Mucosa of descending colon (tissue), 3 donors: ENCODE data around the gene JMJD8. TPM values are rescaled to one million over a fixed set of nuclear protein-coding genes. Genes with fewer than 3 reads are reported as not detected.

ENCODE experiments used
- ATAC-seq: fragments of 200-7000 bp; cut with Tn5 transposase; one replicate; pipeline ENCODE4 v1.9.1; 2020; ENCODE audit warnings: mild to moderate bottlenecking, moderate library complexity
- DNase-seq, 3 donors: peaks; one replicate each; pipeline ENCODE4 v3.0.0-alpha.2; 2020
- H3K36me3 ChIP-seq: fragments of 200-600 bp; one replicate; pipeline ENCODE4 v1.8.0; 2021; ENCODE audit warnings: low read depth, mild to moderate bottlenecking
- H3K4me1 ChIP-seq: fragments of 200-600 bp; one replicate; pipeline ENCODE4 v1.8.0; 2021; ENCODE audit warnings: low read depth, mild to moderate bottlenecking
- H3K4me3 ChIP-seq: fragments of 200-600 bp; one replicate; pipeline ENCODE4 v1.8.0; 2021; ENCODE audit warnings: mild to moderate bottlenecking
- H3K9me3 ChIP-seq: fragments of 200-600 bp; one replicate; pipeline ENCODE4 v1.8.0; 2021; ENCODE audit warnings: mild to moderate bottlenecking
- intact Hi-C, 2 donors: fragments of 100-400 bp; cut with DNase I in 1 of 2; cut with micrococcal nuclease in 1 of 2; formaldehyde crosslinking; loops; one replicate each; pipeline versions ENCODE4 v1.11.0 to v1.11.1; 2022; cut with DNase I, micrococcal nuclease
- total RNA-seq, 3 donors: library from RNA; stranded (reverse); fragmentation: NEBNext Ultra II Directional in 2 of 3; extraction: Animal tissue kit (Norgen Biotek cat#: 25700) in 2 of 3; gene quantifications; one replicate each; pipeline versions ENCODE4 v1.2.1 to v1.2.4, GENCODE V29; 2021 to 2023
- TF ChIP-seq, protein P1 (sequence below): fragments of 200-600 bp; IDR thresholded peaks from one replicate; pipeline ENCODE4 v1.8.0; 2022; ENCODE audit warnings: antibody characterized with exemption, mild to moderate bottlenecking
- donor health status: DM: no; HTN: no; CAD: no; lungs with moderate emphysema.
- donor health status: DM: no; HTN: no; CAD: no.
- donor health status: DM: no; HTN: yes; CAD: no.

Gene JMJD8
- total RNA-seq, 3 donors from 2014 or later = 39.5 to 60.5 (median 46.9) TPM

DNA sequence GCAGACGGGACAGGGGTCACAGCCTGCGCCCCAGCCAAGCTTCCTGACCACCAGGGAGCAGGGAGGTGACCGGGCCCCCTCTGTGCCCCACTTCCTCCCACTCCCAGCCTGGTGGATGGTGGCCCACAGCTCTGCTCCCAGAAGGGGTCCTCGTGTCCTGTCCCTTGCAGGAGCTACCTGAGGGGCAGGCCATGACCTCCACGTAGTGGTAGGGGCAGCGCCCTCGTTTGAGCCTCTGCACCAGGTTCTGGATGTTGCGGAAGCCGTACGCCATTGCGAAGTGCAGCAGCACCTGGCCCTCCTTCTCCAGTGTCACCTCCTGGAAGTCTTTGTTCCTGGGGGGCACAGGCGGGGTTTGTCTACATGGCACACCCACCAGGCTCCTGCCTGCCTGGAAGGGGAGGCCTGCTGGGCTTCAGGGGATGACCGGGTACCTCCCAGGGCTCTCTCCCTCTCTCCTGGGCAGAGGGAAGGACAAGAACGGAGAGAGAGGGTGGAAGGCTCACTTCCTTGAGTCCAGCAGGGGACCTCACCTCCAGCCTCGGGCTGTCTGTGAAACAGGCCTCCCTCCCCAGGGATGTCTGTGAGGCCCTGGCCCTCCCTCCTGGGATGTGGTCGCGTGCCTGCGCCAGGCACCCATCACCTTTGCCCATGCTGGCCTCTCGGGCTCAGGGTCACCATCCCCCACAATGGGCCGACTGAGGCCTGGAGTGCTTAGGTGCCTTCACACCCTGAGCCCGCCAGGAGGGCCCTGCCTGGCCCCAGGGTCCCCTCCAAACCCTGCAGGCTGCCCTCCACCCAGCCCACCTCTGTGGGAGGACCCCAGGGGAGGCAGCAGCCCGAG is 46.8 kb upstream of the JMJD8 start:
- no peak overlapping the region for H3K4me3 ChIP-seq
- H3K4me1 ChIP-seq = peaks cover 22% of the 10 kb centered on the region
- DNase-seq (peak in 1 of 3 donors; percentile 51), ATAC-seq (no peak)
- TF ChIP-seq, protein P1, sequence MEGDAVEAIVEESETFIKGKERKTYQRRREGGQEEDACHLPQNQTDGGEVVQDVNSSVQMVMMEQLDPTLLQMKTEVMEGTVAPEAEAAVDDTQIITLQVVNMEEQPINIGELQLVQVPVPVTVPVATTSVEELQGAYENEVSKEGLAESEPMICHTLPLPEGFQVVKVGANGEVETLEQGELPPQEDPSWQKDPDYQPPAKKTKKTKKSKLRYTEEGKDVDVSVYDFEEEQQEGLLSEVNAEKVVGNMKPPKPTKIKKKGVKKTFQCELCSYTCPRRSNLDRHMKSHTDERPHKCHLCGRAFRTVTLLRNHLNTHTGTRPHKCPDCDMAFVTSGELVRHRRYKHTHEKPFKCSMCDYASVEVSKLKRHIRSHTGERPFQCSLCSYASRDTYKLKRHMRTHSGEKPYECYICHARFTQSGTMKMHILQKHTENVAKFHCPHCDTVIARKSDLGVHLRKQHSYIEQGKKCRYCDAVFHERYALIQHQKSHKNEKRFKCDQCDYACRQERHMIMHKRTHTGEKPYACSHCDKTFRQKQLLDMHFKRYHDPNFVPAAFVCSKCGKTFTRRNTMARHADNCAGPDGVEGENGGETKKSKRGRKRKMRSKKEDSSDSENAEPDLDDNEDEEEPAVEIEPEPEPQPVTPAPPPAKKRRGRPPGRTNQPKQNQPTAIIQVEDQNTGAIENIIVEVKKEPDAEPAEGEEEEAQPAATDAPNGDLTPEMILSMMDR = no peak
- intact Hi-C loops = no loop called here
- H3K9me3 ChIP-seq = no peaks in the 10 kb centered on the region
- H3K36me3 ChIP-seq = peaks cover 9% of the 10 kb centered on the region

DNA sequence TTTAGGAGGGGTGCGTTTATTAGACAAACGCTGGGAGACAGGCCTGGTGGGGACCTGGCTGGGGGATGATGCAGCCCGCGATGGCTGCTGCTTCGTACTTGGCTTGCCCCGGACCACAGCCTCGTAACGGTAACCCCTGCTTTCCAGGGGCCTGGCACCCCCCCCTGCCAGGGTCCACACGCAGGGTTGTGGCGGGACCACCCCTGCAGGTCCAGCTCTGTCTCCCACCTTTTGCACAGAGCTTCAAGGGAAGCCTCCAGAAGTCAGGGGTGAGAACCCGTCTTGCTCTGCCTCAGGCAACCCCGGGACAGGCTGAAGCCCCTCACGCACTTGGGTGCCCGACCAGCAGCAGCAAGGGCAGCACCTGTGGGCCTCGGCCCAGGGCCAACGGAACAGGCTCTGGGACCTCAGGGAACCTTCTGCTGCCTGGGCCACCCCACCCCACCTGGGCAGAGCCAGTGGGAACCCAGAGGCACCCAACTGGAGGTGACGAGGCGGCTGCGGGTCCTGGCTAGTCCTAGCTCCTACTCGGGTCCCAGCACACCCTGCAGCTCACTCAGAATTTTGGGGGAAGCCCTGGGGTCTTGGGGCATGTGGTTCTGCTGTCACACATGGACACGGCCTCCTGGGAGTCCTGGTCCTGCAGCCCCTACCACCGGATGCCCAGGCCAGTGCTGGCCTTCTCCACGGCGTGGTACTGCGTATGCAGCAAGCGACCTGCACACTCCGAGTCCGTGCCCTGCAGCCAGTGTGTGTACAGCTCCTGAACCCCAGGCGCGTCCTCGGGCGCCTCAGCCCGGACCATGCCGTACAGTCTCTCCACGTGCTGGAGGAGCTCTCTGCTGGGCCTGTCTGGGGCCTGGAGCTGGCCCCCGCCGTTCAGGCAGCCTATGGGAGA is 45.9 kb upstream of the JMJD8 start:
- DNase-seq (peak in 1 of 3 donors; percentile 59), ATAC-seq (no peak)
- TF ChIP-seq, protein P1 = no peak
- intact Hi-C loops = no loop called here
- peaks cover 9% of the 10 kb centered on the region for H3K36me3 ChIP-seq
- no peaks in the 10 kb centered on the region for H3K9me3 ChIP-seq
- no peak overlapping the region for H3K4me3 ChIP-seq
- peaks cover 22% of the 10 kb centered on the region for H3K4me1 ChIP-seq

DNA sequence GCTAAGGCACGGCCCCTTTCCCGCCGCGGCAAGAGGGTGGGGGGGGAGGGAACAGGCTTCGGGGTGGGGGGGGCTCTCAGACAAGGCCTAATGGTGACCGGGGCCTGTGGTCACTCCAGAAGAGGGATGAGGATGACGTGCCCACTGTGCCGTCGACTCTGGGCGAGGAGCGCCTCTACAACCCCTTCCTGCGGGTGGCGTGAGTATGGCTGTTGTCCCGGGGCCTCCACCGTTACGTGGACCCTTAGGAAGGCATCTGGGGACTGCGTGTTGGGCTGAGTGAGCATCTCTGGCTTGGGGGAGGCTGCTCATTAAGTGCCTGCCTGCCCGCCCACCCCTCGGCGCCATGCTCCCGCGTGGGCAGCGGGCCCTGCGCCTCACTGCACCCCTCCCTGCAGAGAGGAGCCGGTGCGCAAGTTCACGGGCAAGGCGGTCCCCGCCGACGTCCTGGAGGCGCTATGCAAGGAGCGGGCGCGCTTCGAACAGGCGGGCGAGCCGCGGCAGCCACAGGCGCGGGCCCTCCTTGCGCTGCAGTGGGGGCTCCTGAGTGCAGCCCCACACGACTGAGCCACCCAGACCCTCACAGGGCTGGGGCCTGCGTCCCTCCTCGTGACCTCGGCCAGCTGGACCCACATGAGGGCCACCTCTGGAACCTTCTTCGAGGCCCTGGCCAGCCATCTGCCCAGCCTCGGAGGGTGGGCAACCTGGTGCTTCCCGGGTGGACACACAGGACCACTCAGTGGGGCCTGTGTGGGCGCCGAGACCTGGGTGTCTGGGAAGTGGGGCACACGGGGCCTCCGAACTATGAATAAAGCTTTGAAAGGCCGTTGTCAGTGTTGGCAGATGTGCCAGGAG is 45.0 kb upstream of the JMJD8 start:
- intact Hi-C loops = no loop called here
- peak in 1 of 3 donors; percentile 67 for DNase-seq
- H3K4me3 ChIP-seq = no peak overlapping the region

DNA sequence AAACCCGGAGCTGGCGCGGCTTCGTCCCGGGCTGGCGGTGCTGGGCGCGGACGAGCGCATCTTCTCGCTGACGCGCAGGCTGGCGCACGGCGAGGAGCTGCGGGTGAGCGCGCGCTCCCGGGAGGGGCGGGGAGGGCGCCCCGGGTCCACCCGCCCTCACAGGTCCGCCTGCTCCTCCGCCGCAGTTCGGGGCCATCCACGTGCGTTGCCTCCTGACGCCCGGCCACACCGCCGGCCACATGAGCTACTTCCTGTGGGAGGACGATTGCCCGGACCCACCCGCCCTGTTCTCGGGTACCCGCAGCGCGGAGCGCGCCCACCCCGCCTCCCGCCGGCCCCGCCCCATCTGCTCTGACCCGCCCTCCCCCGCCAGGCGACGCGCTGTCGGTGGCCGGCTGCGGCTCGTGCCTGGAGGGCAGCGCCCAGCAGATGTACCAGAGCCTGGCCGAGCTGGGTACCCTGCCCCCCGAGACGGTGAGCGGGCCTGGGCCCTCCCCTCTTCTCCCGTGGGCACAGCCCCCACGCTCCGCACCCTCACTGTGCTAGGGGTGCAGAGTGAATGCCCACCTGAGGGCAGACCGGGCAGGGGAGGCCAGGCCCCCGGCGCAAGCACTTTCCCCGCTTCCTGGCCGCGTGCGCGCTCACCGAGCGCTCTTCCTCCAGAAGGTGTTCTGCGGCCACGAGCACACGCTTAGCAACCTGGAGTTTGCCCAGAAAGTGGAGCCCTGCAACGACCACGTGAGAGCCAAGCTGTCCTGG is 44.2 kb upstream of the JMJD8 start:
- peak; percentile 71 to 88 (median 81) for DNase-seq
- intact Hi-C loops = no loop called here
- TF ChIP-seq, protein P1 = no peak
- Histone ChIP-seq H3K4me3 (no peak overlapping the region), H3K4me1 (peaks cover 22% of the 10 kb centered on the region), H3K36me3 (peaks cover 3% of the 10 kb centered on the region), H3K9me3 (no peaks in the 10 kb centered on the region)
- peak; percentile 68 for ATAC-seq

More for the DNA sequence above, 45.0 kb upstream of the JMJD8 start:
- Histone ChIP-seq H3K36me3 (peaks cover 5% of the 10 kb centered on the region), H3K9me3 (no peaks in the 10 kb centered on the region), H3K4me1 (peaks cover 22% of the 10 kb centered on the region)
- TF ChIP-seq, protein P1 = no peak
- ATAC-seq = no peak
